Measurements from ENCODE around the gene GRXCR1.

DNA sequence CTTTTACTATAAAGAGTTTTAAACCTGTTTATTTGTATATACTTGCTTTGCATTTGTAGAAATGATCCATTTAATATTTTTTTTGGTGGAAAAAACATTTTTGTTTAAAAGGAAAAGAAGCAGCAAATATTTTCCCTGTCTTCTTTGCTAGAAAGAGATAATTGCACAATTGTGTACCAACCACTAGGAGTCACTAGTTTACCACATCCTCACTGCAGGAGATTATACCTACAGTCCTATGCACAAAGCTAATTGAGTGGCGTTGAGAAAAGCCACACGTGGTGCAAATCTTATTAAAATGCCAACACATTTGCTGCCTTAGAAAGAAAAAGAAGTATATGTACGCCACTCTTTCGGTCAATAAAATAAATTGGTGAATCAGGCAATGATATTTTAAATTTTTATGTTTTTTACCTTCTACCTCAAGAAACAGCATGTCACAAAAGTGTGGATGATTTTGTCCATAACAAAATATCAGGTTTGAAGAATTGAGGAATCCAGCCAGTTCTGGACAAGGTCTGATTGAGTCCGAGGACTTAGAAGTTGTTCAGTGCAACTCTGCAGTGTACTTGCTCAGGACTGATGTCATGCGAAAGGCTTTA lies 102.9 kb downstream of the GRXCR1 start:
- TF ChIP-seq, protein P1, sequence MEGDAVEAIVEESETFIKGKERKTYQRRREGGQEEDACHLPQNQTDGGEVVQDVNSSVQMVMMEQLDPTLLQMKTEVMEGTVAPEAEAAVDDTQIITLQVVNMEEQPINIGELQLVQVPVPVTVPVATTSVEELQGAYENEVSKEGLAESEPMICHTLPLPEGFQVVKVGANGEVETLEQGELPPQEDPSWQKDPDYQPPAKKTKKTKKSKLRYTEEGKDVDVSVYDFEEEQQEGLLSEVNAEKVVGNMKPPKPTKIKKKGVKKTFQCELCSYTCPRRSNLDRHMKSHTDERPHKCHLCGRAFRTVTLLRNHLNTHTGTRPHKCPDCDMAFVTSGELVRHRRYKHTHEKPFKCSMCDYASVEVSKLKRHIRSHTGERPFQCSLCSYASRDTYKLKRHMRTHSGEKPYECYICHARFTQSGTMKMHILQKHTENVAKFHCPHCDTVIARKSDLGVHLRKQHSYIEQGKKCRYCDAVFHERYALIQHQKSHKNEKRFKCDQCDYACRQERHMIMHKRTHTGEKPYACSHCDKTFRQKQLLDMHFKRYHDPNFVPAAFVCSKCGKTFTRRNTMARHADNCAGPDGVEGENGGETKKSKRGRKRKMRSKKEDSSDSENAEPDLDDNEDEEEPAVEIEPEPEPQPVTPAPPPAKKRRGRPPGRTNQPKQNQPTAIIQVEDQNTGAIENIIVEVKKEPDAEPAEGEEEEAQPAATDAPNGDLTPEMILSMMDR (IDR thresholded peaks at IDR 0.05), result peak; percentile 6 to 49 (median 14)
- TF ChIP-seq POLR2AphosphoS5 (IDR thresholded peaks at IDR 0.05), result no peak
